HG03159 (cell line): ENCODE data around the gene GATM.

Experiments used
- ATAC-seq: cut with Tn5 transposase; IDR thresholded peaks from one replicate; pipeline ENCODE4 v1.9.1; 2021; ENCODE audit warnings: mild to moderate bottlenecking, moderate library complexity; ENCODE audit not compliant: unreplicated experiment

Gene GATM, protein sequence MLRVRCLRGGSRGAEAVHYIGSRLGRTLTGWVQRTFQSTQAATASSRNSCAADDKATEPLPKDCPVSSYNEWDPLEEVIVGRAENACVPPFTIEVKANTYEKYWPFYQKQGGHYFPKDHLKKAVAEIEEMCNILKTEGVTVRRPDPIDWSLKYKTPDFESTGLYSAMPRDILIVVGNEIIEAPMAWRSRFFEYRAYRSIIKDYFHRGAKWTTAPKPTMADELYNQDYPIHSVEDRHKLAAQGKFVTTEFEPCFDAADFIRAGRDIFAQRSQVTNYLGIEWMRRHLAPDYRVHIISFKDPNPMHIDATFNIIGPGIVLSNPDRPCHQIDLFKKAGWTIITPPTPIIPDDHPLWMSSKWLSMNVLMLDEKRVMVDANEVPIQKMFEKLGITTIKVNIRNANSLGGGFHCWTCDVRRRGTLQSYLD

DNA sequence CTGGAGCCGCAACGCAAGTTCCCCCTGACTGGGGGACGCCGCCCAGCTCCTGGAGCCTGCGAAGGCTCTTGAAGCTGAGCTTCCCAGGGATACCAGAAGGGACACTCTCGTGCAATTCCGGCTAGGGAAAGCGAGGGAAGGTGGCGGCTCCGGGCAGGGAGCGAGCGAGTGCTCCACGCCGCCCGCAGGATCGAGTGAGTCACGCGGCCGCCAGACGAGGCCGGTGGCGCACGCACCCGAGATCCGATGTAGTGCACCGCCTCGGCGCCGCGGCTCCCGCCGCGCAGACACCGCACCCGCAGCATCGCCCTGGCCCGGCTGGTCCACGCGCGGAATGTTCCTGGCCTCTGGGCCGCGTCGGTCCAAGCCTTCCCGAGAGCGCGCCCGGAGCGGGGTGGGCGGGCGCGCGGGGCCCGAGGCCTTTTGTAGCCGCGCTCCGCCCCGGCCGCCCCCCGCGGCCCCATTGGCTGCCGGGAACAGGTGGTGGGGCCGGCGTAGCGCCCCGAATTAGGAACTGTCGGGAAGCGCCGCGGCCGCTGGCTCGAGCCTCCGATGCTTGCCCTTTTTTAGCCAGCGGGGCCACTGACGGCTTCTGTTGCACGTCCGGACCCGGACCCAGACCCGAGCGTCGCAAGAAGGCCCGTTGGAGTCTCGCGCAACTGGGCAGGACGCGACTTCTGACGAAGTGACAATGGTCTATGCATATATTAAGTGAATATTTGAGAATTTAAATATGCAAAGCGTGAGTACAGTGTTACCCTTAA, at the start of gene GATM:
GATM (minus strand) TSS at position 396 of the 764 bp plus-strand sequence; CDS start at position 305, 91 bp downstream.
- peak; percentile 84 for ATAC-seq

DNA sequence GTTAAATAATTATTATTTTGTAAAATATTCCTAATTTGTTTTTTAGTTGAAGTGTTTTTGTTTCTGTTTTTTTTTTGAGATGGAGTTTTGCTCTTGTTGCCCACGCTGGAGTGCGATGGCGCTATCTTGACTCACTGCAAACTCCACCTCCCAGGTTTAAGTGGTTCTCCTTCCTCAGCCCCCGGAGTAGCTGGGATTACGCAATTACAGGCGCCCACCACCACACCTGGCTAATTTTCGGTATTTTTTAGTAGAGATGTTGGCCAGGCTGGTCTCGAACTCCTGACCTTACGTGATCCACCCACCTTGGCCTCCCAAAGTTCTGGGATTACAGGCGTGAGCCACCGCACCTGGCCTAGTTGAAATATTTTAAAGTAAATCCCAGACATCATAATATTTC, 48.7 kb upstream of the GATM start:
- no peak for ATAC-seq

DNA sequence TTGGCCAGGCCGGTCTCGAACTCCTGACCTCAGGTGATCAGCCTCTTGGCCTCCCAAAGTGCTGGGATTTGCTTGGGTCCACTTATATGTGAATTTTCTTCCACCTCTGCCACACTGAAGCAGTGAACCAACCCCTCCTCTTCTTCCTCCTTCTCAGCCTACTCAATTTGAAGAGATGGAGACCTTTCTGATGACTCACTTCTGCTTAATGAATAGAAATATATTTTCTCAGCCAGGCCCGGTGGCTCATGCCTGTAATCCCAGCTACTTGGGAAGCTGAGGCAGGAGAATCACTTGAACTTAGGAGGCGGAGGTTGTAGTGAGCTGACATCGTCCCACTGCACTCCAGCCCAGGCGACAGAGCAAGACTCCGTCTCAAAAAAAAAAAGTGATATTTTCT, 46.8 kb upstream of the GATM start:
- ATAC-seq = no peak

DNA sequence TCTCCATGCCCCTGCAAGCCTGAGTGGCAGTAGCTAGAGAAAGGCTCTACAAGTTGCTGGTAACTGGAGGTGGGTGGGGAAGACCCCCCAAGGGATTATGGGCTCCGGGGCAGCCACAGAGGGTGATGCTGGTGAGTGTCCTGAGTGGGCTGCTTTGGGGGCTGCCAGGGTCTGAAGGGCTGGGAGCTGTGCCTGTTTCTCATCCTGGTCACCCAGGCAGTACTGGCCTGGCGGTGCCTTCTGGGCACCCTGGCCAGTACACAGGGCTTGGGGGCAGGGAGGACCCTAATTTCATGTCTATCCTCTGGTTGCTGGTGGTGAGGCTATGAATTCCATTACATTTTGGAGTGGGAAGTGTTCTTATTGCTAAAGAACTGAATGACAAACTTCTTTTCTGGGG, 46.1 kb upstream of the GATM start:
- ATAC-seq = no peak

- no peak for ATAC-seq
These were observed 39.1 kb upstream of the GATM start for GRCh38 chr15:45417303-45417950.

GRCh38 chr15:45414215-45414885, 36.0 kb upstream of the GATM start:
- ATAC-seq = no peak

DNA sequence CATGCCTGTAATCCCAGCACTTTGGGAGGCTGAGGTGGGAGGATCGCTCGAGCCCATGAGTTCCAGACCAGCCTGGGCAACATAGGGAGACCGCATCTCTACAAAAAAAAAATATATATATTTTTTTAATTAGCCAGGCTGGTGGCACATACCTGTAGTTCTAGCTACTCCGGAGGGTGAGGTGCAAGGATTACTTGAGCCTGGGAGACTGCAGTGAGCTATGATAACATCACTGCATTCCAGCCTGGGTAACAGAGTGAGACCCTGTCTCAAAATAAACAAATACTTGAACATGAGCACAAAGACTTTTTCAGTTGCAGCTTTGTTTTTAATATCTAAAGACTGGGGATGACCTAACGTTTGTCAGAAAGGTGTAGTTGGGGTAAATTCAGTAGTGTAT, 31.3 kb upstream of the GATM start:
- ATAC-seq = no peak

DNA sequence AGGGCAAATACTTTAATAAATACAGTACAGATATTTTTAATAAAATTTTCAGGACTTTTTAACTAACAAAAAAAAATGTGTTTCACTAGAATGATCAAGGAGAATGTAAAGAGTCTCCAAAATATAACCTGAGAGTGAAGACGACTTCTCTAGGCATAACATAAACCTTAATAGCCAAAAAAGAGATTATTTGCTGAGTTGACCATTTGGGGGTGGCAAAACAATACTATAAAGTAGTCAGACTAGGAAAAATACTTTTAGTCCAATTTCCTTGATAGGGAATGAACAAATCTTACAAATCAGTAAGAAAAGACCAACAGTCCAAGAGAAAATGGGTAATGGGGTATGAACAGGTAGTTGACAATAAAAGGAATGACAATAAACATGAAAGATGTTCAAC, 29.4 kb upstream of the GATM start:
- no peak for ATAC-seq

- peak; percentile 14 for ATAC-seq
These were observed 24.9 kb upstream of the GATM start for GRCh38 chr15:45402955-45403877.

- peak; percentile 89 for ATAC-seq
These were observed 24.0 kb upstream of the GATM start for GRCh38 chr15:45402162-45402954.

DNA sequence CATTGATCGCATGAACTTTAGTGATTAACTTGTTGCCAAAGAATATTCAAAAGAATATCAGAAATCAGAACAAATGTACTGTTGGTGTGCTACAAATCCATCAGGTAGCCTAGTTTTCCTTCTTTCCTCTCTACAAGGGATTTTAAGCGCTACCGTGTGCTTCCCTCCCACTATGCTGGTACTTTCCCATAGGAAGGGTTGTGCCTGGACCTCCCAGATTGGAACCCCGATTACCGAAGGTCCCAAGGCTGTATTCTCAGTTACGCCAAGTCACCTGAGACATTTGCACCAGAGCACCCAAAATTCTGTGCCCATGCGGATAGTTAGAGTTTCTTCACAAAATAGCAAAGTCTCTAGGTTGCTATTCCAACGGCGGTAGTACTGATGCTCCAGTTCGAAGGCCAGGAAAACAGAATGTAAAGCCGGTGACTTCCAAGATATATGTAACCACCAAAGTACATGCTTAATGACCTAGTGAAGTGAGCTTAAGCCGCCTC, 23.4 kb upstream of the GATM start:
- ATAC-seq = peak; percentile 4

- no peak for ATAC-seq
These were observed 21.3 kb upstream of the GATM start for GRCh38 chr15:45399381-45400212.

DNA sequence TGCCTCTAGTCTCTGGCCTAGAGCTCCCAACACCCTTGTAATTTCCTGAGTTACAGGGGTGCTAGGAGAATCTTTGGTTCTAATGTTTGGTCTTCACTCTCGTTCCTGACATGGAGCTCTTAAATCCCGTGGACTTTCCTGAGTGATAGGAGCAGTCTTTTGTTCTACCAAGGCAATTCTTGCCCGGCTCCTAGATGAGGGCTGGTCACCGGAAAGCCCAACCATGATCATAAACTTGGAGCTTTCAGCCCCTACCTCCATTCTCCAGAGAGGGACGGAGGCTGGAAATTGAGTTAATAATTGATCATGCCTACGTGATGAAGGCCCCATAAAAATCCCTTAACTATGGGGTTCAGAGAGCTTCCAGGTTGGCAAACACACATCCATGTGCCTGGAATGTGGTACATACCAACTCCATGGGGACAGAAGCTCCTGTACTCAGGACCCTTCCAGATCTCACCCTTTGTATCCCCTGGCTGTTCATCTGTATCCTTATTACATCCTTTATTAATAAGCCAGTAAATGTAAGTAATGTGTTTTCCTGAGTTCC, 18.8 kb upstream of the GATM start:
- no peak for ATAC-seq

GRCh38 chr15:45395943-45396342, 17.6 kb upstream of the GATM start:
- ATAC-seq = no peak

DNA sequence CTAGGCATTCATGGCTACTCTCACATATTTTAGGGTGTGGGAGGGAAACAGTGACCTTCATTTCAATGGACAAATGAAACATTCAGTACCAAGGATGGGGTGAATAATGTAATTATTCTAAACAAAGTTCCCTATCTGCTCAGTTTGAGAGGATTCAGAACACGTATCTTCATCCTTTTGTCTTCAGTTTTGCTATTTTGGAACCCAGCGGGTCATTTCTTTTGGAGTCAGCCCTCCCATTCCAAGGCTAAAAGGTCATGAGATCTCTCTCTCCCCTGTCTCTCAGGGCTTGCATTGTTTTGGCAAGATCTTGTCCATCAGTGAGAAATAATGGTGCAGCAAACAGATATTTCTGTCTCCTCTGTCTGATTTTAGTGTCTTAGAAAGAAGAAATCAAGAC, 16.3 kb upstream of the GATM start:
- ATAC-seq = no peak

DNA sequence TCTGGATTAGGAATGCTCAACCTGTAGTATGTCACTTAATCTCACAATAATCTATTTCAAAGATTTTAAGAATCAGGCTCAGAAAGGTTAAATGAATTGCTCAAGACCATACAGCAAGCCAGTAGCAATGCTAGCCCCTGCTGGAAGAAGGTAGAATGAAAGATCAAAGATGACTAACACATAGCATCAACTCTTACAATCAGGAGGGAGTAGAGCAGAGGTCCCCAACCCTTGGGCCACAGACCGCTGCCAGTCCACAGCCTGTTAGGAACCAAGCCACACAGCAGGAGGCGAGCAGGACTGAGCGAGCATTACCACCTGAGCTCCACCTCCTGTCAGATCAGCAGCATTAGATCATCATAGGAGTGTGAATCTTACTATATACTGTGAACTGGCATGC, 15.5 kb upstream of the GATM start:
- ATAC-seq = no peak

DNA sequence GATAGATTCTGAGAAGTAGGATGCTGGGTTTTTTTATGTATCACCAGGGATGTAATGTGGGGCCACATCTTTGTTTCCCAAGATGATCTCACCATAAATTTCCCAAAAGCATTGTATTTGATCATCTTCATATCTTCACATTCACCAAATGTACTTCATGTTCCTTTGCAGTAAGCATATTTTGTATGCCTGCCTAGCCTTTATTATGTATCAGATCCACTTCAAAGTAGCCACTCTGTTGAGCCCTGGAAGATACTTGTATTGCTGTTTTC, 14.2 kb upstream of the GATM start:
- ATAC-seq = no peak
